Right renal pelvis (tissue), 4 donors: ENCODE measurements around the gene RASGRP4. TPM values are rescaled to one million over a fixed set of nuclear protein-coding genes. Genes with fewer than 3 reads are reported as not detected.
"Not testable (repeated sequence)": the region's sequence is repeated elsewhere in the genome, so short reads cannot be mapped to it uniquely, and the experiment has no call there.

Experiments used
- DNase-seq, 4 donors: peaks; one replicate each; pipeline ENCODE4 v3.0.0-alpha.2; 2013; ENCODE audit warnings: low read depth in 4 of 4, low spot score in 3 of 4, missing footprints in 1 of 4
- polyA plus RNA-seq, 4 donors: library from polyadenylated mRNA; unstranded; fragments of 120-200 nt; gene quantifications; one replicate each; pipeline ENCODE4 v1.2.1, GENCODE V29; 2013; ENCODE audit not compliant: insufficient read length in 4 of 4

Gene RASGRP4
- polyA plus RNA-seq, 4 donors = 0.53 to 1.3 (median 0.84) TPM

- no peak for DNase-seq
These were observed 22.2 kb upstream of the RASGRP4 start for GRCh38 chr19:38448225-38448624.

GRCh38 chr19:38445362-38445761 is 19.3 kb upstream of the RASGRP4 start:
- DNase-seq = no peak

- no peak for DNase-seq
These were observed 18.0 kb upstream of the RASGRP4 start for GRCh38 chr19:38444026-38444425.

DNA sequence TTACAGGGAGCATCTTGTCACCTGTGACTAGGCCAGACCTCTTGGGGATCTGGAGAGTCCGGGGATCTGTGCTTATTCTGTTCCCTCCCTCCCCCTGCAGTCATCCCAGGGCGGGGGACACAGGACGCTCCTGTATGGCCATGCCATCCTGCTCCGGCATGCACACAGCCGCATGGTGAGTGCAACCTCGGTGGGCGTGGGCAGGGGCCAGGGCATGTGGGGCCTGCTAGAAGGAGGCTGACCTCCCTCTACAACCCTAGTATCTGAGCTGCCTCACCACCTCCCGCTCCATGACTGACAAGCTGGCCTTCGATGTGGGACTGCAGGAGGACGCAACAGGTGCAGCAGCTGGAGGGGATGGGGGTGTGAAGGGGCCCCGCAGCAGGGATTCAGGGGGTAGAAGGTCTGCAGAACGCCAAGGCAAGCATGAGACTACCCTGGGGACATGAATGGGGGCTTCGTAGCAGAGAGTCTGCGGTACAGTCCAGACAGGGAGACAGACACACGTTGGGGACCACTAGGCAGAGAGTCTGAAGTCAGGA is 17.5 kb upstream of the RASGRP4 start:
- DNase-seq = no peak

- no peak for DNase-seq
These were observed 16.7 kb upstream of the RASGRP4 start for GRCh38 chr19:38442736-38443135.

DNA sequence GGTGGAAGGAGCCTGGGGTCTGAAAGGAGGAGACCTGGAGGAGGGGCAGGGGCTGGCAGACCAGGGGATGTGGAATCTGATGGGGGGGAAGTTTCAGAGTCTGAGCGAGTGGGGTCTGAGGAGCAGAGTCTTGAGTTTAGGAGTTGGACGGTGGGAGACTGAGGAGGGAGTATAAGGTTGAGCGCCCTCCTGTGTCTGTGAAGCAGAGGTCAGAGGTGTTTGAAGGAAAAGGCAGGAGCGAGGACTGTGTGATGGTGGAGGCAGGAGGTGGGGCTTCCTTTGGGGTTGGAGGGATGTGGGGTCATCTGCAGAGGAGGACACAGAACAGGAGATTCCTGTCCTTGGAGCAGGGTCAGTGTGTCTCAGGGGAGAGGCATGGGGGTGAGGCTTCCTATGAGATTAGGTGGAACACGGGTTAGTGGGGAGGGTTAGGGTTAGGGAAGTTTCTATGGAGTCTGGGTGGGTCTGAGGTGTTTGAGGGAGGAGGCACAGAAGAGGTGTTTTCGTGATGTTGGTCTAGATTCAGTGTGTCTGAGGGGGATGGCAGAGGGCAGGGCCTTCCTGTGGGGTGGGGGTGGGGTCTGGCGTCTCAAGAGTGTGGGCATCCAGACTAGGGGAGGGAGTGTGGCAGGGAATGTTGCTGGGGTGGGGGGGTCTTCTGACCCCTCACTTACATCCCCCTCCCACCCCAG is 15.8 kb upstream of the RASGRP4 start:
- DNase-seq = no peak

GRCh38 chr19:38440592-38440991 is 14.6 kb upstream of the RASGRP4 start:
- no peak for DNase-seq

DNA sequence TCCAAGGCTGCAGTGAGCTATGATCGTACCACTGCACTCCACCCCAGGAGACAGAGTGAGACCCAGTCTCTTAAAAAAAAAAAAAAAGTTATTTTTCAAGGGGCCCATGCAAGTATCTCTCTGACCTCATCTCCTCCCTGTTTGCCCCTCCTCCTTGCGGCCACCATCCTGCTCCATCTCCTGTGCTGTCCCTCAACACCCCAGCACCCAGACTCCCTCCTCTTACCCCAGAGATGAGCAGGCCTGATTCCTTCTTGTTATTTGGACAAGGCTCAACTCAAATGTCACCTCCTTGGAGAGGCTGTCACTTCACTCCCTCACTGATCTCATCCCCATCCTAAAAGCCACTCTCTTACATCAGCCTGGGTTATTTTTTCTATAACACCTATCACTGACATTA is 11.9 kb upstream of the RASGRP4 start:
- DNase-seq = no peak

DNA sequence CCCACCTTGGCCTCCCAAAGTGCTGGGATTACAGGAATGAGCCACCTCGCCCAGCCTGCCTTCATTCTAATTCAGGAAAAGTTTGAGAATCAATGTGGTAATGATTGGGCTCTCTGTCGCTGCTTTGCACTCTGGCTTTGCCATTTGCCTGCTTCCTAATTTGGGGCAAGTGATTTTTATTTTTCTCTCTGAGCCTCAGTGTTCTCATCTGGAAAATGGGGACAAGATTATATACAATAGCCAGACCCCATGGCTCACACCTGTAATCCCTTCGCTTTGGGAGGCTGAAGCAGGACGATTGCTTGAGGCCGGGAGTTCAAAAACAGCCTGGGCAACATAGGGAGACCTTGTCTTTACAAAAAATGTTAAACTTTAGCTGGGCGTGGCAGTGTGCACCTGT is 11.3 kb upstream of the RASGRP4 start:
- no peak for DNase-seq

DNA sequence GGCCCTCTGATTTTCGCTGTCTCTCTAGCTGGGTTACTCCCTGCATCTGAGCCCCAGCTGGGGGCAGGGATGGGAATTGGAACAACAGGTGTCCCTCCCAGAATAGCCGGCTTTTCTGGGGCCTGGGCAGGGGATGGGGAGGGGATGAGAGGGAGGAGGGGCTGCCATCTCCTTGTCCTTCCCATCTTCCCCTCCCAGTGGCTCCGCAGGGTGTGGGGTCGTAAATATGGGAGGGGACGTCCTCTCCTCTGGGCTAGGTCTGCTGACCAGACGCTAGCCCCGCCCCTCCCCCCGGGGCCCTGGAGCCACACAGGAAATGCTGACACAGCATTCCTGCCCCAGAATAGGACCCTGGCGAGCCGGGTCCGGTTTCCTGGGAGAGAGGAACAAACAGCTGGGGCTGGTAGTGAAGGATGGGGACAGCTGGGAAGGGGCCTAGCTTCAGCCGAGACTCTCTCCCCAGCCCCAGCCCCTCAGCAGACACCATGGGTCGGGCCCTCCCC is 8.6 kb upstream of the RASGRP4 start:
- DNase-seq = peak in 3 of 4 donors; percentile 37 to 41 (median 39)

- no peak for DNase-seq
These were observed 7.3 kb upstream of the RASGRP4 start, which contains the start of gene RYR1 for GRCh38 chr19:38433268-38433733. Gene RYR1, plus strand, starts transcription at chr19:38433691. Its CDS starts 139 bp downstream, at chr19:38433830.

DNA sequence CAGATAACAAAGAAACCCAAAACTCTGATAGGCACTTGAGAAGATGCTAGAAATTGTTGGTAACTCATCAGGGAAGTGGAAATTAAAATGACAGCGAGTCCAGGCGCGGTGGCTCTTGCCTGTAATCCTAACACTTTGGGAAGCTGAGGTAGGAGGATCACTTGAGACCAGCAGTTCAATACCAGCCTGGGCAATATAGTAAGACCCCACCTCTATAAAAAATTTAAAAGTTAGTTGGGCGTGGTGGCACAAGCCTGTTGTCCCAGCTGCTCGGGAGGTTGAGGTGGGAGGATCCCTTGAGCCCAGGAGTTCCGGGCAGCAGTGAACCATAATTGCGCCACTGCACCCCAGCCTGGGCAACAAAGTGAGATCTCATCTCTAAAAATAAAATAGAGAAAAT is 4.9 kb upstream of the RASGRP4 start:
- DNase-seq = no peak

- no peak for DNase-seq
These were observed 3.8 kb upstream of the RASGRP4 start for GRCh38 chr19:38429811-38430156.

- no peak for DNase-seq
These were observed 3.2 kb upstream of the RASGRP4 start for GRCh38 chr19:38429055-38429810.

DNA sequence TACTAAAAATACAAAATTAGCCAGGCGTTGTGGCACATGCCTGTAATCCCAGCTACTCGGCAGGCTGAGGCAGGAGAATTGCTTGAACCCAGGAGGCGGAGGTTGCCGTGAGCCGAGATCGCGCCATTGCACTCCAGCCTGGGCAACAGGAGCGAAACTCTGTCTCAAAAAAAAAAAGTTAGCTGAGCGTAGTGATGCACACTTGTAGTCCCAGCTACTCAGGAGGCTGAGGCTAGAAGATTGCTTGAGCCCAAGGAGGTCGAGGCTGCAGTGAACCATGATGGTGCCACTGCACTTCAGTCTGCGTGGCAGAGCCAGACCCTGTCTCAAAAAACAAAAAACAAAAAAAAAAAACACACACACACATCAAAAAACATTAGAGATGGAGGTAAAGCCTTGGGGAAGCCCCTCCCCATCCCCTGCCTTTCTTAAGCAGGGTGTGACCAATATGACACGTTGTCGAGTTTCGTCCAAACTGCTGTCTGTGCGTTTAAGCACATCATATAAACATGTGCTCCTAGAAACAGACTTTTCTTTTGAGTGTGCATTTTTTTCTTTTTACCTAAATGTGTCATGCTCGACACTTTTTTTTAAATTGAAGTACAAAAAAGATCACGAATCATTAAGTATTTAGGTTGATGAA is 1.1 kb upstream of the RASGRP4 start:
- not testable (repeated sequence) for DNase-seq

DNA sequence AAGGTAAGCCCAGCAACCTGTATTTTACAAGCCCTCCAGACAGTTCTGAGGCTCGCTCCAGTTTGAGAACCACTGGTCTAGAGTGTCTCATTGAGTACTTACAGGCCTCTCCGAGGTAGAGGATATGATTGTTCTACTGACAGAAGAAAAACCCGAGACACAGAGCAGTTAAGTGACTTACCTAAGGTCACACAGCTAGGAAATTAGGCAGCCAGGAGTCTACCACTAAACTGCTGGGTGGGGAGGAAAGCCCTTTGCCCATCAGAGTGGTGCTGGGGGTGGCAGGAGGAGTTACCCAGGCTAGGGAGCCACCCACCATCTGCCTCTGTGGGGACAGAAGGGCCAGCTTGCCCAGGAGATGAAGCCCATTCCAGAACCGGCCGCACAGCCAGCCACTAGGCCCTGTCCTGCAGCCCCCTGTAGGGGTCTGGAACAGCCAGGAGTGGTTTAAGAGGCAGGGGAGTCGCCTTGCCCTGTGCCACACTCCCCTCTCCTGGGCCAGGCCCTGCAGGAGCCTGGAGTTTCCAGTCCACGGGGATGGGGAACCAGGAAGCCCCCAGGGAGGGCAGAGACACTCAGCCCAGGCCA is 703 bp downstream of the RASGRP4 start:
- DNase-seq = no peak

GRCh38 chr19:38424272-38424671 is 1.7 kb downstream of the RASGRP4 start:
- no peak for DNase-seq

GRCh38 chr19:38422438-38422837 is 3.6 kb downstream of the RASGRP4 start:
- DNase-seq = no peak

DNA sequence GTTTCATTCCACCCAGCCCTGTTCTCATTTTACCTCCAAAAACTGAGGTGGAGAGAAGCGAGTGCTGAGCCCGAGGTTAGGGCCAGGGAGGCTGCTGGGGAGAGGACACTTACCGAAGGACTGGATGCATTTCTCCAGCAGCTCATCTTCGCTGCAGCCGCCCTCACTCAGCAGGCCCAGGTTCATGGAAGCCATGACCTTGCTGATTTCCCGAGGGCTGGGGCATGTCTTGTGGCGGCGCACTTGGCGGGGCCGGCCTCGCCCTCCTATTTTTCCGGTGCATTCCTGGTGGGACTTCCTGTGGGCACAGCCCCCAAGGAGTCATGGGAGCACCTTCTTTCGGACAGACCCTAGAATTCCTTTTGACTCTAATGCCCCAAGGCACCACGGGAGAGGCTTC is 4.2 kb downstream of the RASGRP4 start:
- no peak for DNase-seq

DNA sequence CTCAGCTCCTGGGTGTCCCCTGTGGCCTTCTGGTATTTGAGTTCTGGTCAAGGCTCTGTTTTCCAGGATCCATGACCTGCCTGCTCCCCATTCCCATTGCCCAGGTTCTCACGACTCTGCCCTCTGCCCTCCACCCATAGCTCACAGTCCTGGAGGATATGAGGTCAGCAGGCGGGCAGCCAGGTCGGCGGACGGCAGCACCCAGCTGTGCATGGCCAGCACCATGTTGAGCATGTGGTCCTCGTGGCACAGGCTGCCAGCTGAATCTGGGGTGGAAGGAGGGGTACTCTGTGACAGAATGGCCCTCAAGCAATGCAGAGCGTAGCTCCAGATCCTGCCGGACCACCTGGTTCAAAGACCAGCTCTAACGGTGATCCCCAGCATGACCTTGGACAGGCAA is 5.1 kb downstream of the RASGRP4 start:
- no peak for DNase-seq
